RWPE2 (cell line): Measurements from ENCODE around the gene ZNF860.

Experiments used
- ATAC-seq: fragments of 200-7000 bp; cut with Tn5 transposase; 3 replicates; pipeline ENCODE4 v1.9.1; 2021; ENCODE audit warnings: low read depth
- DNase-seq: peaks from one replicate; pipeline ENCODE4 v3.0.0-alpha.2; 2020; ENCODE audit warnings: low spot score
- H3K27ac ChIP-seq: fragments of 450-650 bp; 2 replicates; pipeline ENCODE4 v1.5.1; 2017; ENCODE audit warnings: mild to moderate bottlenecking; ENCODE audit not compliant: poor library complexity, severe bottlenecking
- H3K27me3 ChIP-seq: fragments of 250-450 bp; sonication (Bioruptor Pico); 2 replicates; pipeline ENCODE4 v1.5.1; 2021; ENCODE audit warnings: mild to moderate bottlenecking, moderate library complexity; ENCODE audit not compliant: insufficient read depth, poor library complexity, severe bottlenecking
- H3K36me3 ChIP-seq: fragments of 250-450 bp; sonication (Bioruptor Pico); 2 replicates; pipeline ENCODE4 v1.5.1; 2020; ENCODE audit warnings: low read depth, mild to moderate bottlenecking, moderate library complexity
- H3K4me1 ChIP-seq: fragments of 250-450 bp; sonication (Bioruptor Pico); 2 replicates; pipeline ENCODE4 v1.5.1; 2021; ENCODE audit warnings: mild to moderate bottlenecking, moderate library complexity; ENCODE audit not compliant: insufficient read depth, poor library complexity, severe bottlenecking
- H3K4me3 ChIP-seq: fragments of 250-450 bp; sonication (Bioruptor Pico); 2 replicates; pipeline ENCODE4 v1.5.1; 2021; ENCODE audit warnings: mild to moderate bottlenecking, moderate library complexity; ENCODE audit not compliant: severe bottlenecking
- H3K9me3 ChIP-seq: fragments of 250-450 bp; sonication (Bioruptor Pico); 2 replicates; pipeline ENCODE4 v1.5.1; 2021; ENCODE audit warnings: mild to moderate bottlenecking, moderate library complexity; ENCODE audit not compliant: severe bottlenecking
- CTCF ChIP-seq: fragments of 450-650 bp; IDR thresholded peaks from one replicate; pipeline ENCODE4 v1.5.1; 2017; ENCODE audit warnings: mild to moderate bottlenecking, moderate library complexity; ENCODE audit not compliant: poor library complexity, severe bottlenecking

ZNF860 gene

GRCh38 chr3:31981206-31982181, at the start of gene ZNF860, which contains the start of gene OSBPL10:
Gene ZNF860, plus strand, starts transcription at chr3:31981750. Its CDS starts 7,330 bp downstream, at chr3:31989080.
Gene OSBPL10, minus strand, starts transcription at chr3:31981262. Its CDS starts 83 bp downstream, at chr3:31981179.
- Histone ChIP-seq H3K4me1 (peaks cover 23% of the 10 kb centered on the region), H3K27me3 (no peaks in the 10 kb centered on the region), H3K36me3 (peaks cover 37% of the 10 kb centered on the region), H3K4me3 (peak within 1 kb of the TSS; percentile 73), H3K27ac (peak within 1 kb of the TSS; percentile 93), H3K9me3 (no peaks in the 10 kb centered on the region)
- DNase-seq = peak; percentile 94
- no peak for TF ChIP-seq CTCF
- peak; percentile 69 for ATAC-seq

GRCh38 chr3:31932990-31933389, 48.6 kb upstream of the ZNF860 start:
- no peaks in the 10 kb centered on the region for H3K27me3 ChIP-seq
- H3K4me1 ChIP-seq = peaks cover 34% of the 10 kb centered on the region
- DNase-seq = no peak
- no peak for TF ChIP-seq CTCF
- H3K4me3 ChIP-seq = no peak overlapping the region
- H3K36me3 ChIP-seq = no peaks in the 10 kb centered on the region; the same call in 1 of the 2 replicates
- H3K9me3 ChIP-seq = no peaks in the 10 kb centered on the region
- H3K27ac ChIP-seq = no peak overlapping the region
- ATAC-seq = no peak

GRCh38 chr3:31934018-31934417, 47.5 kb upstream of the ZNF860 start:
- ATAC-seq (no peak), DNase-seq (no peak)
- Histone ChIP-seq H3K4me3 (no peak overlapping the region), H3K36me3 (no peaks in the 10 kb centered on the region; the same call in 1 of the 2 replicates), H3K9me3 (no peaks in the 10 kb centered on the region), H3K27ac (no peak overlapping the region), H3K27me3 (no peaks in the 10 kb centered on the region), H3K4me1 (peaks cover 32% of the 10 kb centered on the region)
- TF ChIP-seq CTCF = no peak

GRCh38 chr3:31934866-31935265, 46.7 kb upstream of the ZNF860 start:
- peak; percentile 47; the same call in 1 of the 3 replicates for ATAC-seq
- TF ChIP-seq CTCF = no peak
- Histone ChIP-seq H3K27ac (peak overlapping the region; percentile 4), H3K4me3 (no peak overlapping the region), H3K36me3 (no peaks in the 10 kb centered on the region; the same call in 1 of the 2 replicates), H3K27me3 (no peaks in the 10 kb centered on the region), H3K9me3 (no peaks in the 10 kb centered on the region), H3K4me1 (peaks cover 33% of the 10 kb centered on the region)
- no peak for DNase-seq
